NCI-H1092 treated with DMSO at 0.1 percent for 48 hours (cell line): Measurements from ENCODE around the gene TEX14.
A peak's percentile ranks its signal among the peaks of the same experiment; 100 is the strongest.
"Not testable (repeated sequence)": the region's sequence is repeated elsewhere in the genome, so short reads cannot be mapped to it uniquely, and the experiment has no call there.

Source experiments
- DNase-seq: peaks from one replicate; lab custom pipeline; 2025; lab: John Stamatoyannopoulos, UW

Gene TEX14

DNA sequence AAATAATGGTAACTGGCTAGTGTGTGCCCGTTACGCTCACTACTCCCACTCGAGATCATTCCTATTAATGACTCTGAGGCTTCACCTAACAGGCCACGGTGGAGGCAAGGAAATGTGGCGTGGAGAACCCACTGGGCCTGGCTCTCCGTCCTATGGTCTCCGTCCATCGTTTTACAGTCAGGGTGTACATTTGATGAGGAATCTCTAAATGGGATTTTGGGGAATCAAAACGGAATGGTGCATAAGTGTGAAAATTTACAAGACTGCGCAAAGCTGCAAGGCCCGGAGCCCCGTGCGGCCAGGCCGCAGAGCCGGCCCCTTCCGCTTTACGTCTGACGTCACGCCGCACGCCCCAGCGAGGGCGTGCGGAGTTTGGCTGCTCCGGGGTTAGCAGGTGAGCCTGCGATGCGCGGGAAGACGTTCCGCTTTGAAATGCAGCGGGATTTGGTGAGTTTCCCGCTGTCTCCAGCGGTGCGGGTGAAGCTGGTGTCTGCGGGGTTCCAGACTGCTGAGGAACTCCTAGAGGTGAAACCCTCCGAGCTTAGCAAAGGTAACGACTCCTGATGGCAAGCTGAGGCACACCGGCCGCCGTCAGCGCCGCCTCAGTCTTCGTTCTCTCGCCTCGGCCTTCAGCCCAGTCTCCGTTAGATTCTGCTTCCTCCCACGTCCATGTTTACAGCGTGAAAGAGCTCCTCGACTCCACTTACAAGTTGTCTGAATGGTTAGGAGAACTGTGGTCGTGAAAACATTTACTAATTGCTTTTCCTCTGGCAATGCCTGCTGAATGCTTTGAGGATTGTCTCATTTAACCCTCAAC, 602 bp upstream of the TEX14 start, which contains the start of gene RAD51C:
TSS of gene RAD51C (plus strand) at position 364 of the 817 bp plus-strand sequence. CDS start at position 406, 42 bp downstream.
- peak; percentile 86 for DNase-seq

GRCh38 chr17:58690033-58690432, 1.8 kb downstream of the TEX14 start:
- DNase-seq, result not testable (repeated sequence)

DNA sequence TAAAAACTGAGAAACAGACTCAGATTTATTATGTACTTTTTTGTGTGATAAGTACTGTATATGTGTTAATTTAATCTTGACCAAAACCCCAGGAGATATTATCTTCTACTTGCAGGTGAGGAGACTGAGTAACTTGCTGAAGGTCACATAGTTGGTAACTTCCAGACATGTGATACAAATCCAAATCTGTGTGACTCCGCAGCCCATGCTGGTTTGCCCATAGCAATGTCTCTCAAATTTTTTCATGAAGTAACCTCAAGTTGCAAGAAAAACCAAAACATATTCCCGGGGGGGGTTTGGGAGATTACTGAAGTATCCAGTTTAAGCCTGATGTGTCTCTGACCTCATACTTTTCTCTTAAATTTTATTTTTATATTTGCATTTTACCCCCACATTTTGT, 3.3 kb downstream of the TEX14 start:
- no peak for DNase-seq

- DNase-seq, result no peak
Observed at GRCh38 chr17:58686980-58687379, 4.9 kb downstream of the TEX14 start.

- not testable (repeated sequence) for DNase-seq
Observed at GRCh38 chr17:58684462-58684861, 7.4 kb downstream of the TEX14 start.

- DNase-seq, result no peak
Observed at GRCh38 chr17:58684003-58684402, 7.8 kb downstream of the TEX14 start.

- DNase-seq, result no peak
Observed at GRCh38 chr17:58680038-58680369, 11.8 kb downstream of the TEX14 start.

DNA sequence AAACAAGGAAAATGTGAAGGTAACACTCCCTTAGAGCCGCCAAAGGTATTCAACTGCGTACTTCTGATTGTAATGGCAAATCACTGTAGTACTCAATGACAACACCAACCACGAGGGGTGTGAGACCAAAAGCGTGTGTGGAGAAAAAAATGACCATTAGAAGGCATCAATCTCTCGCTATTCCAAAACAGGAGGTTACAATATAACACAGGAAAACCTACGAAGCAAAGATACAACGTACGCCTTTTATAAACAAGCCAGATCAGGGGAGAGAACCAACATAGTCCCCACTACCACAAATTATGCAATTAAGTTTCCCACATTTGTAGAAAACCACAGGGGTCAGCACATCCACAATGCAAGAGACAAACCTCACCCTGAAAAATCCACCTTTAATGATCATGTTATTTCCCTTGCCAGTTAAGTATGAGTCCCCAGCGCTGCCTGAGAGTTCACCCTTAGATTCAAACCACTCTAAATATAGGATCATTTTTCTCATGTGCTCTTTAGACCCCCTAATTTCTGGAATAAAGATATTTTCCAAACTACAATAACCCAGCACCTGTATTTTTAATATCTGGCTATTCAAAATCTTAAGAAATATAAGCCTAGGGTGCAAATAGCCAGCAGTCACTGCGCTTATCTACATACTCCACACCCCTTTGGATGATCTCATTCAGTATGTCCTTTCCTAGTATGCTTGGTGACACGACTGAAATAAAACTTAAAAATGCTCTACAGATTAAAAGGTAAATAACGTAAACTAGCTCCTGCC, 12.4 kb downstream of the TEX14 start:
- DNase-seq, result no peak

- not testable (repeated sequence) for DNase-seq
Observed at GRCh38 chr17:58678287-58678686, 13.6 kb downstream of the TEX14 start.

GRCh38 chr17:58677194-58677880, 14.5 kb downstream of the TEX14 start:
- no peak for DNase-seq

GRCh38 chr17:58671969-58672368, 19.9 kb downstream of the TEX14 start:
- DNase-seq, result no peak

DNA sequence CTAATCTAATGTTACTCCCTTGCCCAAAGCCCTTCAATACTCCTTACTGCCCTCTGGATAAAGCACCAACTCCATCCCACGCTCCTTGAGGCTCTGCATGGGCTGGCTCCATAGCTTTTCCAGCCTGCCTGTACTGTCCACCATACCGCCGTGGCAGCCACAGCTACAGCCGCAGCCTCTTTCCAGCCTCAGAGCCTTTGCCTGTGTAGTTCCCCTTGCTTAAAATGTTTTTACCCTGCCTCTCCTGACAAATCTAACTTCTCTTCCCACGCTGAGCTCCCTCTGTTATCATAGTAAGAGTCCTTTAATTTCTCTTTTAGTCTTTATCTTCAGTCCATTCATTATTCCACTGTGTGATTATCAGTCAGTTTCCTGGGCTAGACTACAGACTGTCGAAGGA, 22.0 kb downstream of the TEX14 start:
- no peak for DNase-seq

- no peak for DNase-seq
Observed at GRCh38 chr17:58668598-58668935, 23.3 kb downstream of the TEX14 start.

DNA sequence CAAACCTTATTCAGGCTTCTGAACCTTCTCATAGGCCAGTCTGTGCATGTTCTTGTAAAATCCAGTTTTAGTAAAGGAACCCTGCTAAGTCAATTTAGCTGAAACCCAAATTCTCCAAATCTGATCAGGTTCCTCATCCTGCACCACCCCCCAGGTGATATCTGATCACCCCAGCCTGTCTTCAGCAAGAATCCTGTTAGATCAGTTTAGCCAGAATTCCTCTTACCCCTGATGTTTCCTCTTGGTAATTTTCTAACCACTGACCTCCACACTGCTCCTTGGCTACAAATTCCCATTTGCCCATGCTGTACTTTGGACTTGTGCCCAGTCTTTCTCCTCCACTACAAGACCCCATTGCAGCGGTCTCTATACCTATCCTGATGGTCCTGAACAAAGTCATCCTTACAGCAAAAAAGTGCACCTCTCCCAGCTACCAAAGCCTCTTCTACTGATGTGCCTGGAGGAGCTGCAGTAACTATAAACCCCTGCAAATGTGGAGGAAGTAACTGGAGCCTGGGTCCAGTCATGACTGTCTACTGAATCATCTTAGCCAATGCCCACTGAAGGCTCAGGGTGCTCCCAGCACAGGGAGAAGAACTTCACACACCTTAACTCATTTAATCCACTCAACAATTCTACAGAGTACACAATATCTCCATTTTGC, 23.8 kb downstream of the TEX14 start:
- DNase-seq, result no peak

DNA sequence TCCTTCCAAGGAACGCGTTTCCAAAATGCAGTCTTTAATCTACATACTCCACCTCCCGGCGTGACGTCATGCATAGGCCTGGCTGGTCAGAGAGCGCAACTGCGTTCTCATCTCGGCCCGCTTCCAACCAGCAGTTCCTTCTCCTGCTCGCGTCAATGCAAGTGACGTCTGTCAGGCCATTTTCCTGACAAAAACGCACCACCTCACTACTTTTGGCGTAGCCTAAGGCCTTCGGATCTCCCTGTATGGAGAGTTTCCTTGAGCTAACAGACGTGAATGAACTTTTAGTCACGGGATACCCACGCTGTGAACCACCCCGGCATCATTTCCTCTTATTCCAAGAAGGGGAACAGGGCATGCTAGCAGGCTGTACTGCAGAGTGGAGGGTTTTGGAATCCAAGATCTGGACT, 25.0 kb downstream of the TEX14 start:
- peak; percentile 38 for DNase-seq

- DNase-seq, result no peak
Observed at GRCh38 chr17:58665946-58666857, 25.6 kb downstream of the TEX14 start.

- DNase-seq, result no peak
Observed at GRCh38 chr17:58664302-58664701, 27.5 kb downstream of the TEX14 start.

DNA sequence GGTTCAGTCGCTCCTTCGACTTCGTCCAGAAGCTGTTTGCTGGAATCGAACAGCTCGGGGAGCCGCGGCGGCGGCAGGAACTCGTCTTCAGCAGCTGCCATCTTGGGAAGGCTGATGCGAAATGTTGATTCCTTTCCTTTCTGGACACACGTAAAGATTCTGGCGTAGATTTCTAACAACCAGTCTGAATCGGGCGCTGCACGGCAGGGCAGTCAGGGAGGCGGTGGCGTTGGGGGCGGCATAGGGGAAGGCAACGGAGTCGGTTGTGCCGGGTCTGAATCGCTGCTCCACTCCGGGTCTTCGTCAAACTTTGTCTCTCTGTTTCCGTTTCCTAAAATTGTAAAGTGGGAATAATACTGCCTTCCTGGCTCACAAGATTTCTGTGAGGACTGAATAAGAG, 30.3 kb downstream of the TEX14 start:
- DNase-seq, result no peak

- DNase-seq, result no peak
Observed at GRCh38 chr17:58660621-58661020, 31.2 kb downstream of the TEX14 start.

DNA sequence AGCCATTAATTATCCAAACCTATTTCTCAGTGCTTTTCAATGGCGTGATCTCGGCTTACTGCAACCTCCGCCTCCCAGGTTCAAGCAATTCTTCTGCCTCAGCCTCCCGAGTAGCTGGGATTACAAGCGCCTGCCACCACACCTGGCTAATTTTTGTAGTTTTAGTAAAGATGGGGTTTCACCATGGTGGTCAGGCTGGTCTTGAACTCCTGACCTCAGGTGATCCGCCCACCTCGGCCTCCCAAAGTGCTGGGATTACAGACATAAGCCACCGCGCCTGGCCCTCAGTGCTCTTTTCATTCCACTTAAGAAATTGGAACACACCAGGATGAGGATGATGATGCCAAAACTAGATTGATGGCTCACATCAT, 32.1 kb downstream of the TEX14 start:
- not testable (repeated sequence) for DNase-seq
